Measurements from ENCODE around the gene PHF1.
"Not testable (repeated sequence)": the region's sequence is repeated elsewhere in the genome, so short reads cannot be mapped to it uniquely, and the experiment has no call there.

The PHF1 gene

DNA sequence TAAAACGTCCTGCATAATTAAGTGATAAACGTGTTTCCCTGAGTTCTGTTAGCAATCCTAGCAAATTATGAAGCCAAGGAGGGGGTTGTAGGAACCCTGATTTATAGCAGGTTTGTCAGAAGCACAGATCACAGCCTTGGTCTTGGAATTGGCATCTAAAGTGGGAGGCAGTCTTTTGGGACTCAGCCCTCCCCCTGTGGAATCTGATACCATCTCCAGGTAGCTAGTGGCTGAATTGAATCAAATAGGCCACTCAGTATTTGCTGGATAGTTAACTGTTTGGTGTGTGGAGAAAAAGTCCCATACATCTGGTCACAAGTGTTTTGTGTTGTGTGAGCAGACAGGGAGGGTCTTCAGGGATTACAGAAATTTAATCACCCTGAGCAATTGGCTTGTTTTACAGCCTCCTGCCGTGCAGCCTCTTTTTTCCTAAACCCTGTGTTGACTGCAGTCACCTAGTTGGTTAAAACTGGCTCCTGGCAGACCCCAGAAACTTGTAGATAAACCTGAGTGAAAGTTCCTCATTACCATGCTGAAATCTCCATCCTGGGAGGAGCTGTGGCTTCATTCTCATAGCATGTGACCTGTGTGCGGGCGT, 38.2 kb upstream of the PHF1 start:
- Histone ChIP-seq H3K79me2 (ENCODE audit: insufficient read depth, low read depth) (no peaks in the 10 kb centered on the region), H3K4me2 (no peak overlapping the region), H3K36me3 (ENCODE audit: insufficient read depth) (no peaks in the 10 kb centered on the region), H3K4me3 (IDR thresholded peaks at IDR 0.05; ENCODE audit: insufficient read depth, low read depth, low read length) (no peak overlapping the region), H3K4me1 (ENCODE audit: low read depth, poor library complexity, severe bottlenecking) (no peaks in the 10 kb centered on the region), H3K27me3 (ENCODE audit: insufficient read depth, low read depth) (no peaks in the 10 kb centered on the region), H3K9ac (no peak overlapping the region), H4K20me1 (ENCODE audit: insufficient read depth) (no peaks in the 10 kb centered on the region), H2AFZ (ENCODE audit: low read depth) (no peak overlapping the region), H3K27ac (no peak overlapping the region)
- TF ChIP-seq, protein P1, sequence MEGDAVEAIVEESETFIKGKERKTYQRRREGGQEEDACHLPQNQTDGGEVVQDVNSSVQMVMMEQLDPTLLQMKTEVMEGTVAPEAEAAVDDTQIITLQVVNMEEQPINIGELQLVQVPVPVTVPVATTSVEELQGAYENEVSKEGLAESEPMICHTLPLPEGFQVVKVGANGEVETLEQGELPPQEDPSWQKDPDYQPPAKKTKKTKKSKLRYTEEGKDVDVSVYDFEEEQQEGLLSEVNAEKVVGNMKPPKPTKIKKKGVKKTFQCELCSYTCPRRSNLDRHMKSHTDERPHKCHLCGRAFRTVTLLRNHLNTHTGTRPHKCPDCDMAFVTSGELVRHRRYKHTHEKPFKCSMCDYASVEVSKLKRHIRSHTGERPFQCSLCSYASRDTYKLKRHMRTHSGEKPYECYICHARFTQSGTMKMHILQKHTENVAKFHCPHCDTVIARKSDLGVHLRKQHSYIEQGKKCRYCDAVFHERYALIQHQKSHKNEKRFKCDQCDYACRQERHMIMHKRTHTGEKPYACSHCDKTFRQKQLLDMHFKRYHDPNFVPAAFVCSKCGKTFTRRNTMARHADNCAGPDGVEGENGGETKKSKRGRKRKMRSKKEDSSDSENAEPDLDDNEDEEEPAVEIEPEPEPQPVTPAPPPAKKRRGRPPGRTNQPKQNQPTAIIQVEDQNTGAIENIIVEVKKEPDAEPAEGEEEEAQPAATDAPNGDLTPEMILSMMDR (conservative IDR thresholded peaks at IDR 0.05; ENCODE audit: low read depth, low read length), result no peak

DNA sequence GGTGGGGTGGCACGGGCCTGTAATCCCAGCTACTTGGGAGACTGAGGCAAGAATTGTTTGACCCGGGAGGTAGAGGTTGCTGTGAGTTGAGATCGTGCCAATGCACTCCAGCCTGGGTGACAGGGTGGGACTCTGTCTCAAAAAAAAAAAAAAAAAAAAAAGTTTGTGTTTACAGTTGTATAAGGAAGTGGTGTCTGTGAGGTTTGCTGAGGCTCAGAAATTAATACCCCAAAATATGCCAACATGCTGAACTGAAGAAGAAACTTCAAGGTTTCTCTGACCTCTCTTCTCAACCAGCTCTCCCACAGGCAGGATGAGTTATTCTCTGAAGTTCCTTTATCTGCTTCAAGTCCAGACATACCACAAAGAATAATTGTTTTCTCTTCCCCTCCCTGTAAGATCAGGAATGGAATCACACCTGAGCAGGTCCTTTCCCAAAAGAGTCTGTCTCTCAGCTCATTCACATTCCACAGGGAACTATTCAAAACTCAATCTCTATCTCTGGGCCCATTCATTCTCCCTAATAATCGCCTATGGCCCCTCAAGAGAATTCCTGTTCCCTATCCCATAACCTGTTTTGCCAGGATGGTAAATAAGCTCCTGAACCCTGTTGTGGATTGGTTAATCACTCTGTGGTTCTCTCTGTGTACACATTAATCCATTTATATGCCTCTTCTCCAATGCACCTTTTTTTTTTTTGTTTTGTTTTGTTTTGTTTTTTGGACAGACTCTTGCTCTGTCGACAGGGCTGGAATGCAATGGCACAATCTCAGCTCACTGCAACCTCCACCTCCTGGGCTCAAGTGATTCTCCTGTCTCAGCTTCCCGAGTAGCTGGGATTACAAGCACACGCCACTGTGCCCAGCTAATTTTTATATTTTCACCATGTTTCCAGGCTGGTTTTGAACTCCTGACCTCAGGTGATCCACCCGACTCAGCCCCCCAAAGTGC, 36.6 kb upstream of the PHF1 start:
- Histone ChIP-seq H3K27me3 (ENCODE audit: insufficient read depth, low read depth) (no peaks in the 10 kb centered on the region), H3K4me1 (ENCODE audit: low read depth, poor library complexity, severe bottlenecking) (no peaks in the 10 kb centered on the region), H3K79me2 (ENCODE audit: insufficient read depth, low read depth) (no peaks in the 10 kb centered on the region), H3K36me3 (ENCODE audit: insufficient read depth) (no peaks in the 10 kb centered on the region), H2AFZ (ENCODE audit: low read depth) (no peak overlapping the region), H3K4me3 (IDR thresholded peaks at IDR 0.05; ENCODE audit: insufficient read depth, low read depth, low read length) (no peak overlapping the region), H3K27ac (no peak overlapping the region), H4K20me1 (ENCODE audit: insufficient read depth) (no peaks in the 10 kb centered on the region), H3K9ac (no peak overlapping the region), H3K4me2 (no peak overlapping the region)
- TF ChIP-seq, protein P1 (conservative IDR thresholded peaks at IDR 0.05; ENCODE audit: low read depth, low read length), result no peak

DNA sequence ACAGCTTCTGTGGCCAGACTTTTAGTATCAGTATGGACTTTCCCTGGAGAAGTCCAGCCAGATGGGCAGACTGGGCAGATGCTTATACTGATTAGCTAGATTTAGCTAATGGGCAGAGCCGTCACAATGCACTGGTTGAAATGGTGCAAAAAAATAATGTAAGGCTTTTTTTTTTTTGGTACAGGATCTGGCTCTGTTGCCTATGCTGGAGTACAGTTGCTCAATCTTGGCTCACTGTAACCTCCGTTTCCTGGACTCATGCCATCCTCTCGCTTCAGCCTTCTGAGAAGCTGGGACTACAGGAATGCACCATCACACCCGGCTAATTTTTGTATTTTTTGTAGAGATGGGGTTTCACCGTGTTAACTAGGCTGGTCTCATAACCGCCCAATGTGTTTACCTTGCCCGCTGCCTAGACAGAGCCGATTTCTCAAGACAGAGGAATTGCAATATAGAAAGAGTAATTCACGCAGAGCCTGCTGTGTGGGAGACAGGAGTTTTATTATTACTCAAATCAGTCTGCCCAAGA, 35.6 kb upstream of the PHF1 start:
- Histone ChIP-seq H3K9ac (no peak overlapping the region), H4K20me1 (ENCODE audit: insufficient read depth) (no peaks in the 10 kb centered on the region), H3K4me3 (IDR thresholded peaks at IDR 0.05; ENCODE audit: insufficient read depth, low read depth, low read length) (no peak overlapping the region), H3K27ac (no peak overlapping the region), H3K36me3 (ENCODE audit: insufficient read depth) (no peaks in the 10 kb centered on the region), H3K4me1 (ENCODE audit: low read depth, poor library complexity, severe bottlenecking) (no peaks in the 10 kb centered on the region), H3K27me3 (ENCODE audit: insufficient read depth, low read depth) (no peaks in the 10 kb centered on the region), H3K4me2 (no peak overlapping the region), H2AFZ (ENCODE audit: low read depth) (no peak overlapping the region), H3K79me2 (ENCODE audit: insufficient read depth, low read depth) (no peaks in the 10 kb centered on the region)
- TF ChIP-seq, protein P1 (conservative IDR thresholded peaks at IDR 0.05; ENCODE audit: low read depth, low read length), result no peak

DNA sequence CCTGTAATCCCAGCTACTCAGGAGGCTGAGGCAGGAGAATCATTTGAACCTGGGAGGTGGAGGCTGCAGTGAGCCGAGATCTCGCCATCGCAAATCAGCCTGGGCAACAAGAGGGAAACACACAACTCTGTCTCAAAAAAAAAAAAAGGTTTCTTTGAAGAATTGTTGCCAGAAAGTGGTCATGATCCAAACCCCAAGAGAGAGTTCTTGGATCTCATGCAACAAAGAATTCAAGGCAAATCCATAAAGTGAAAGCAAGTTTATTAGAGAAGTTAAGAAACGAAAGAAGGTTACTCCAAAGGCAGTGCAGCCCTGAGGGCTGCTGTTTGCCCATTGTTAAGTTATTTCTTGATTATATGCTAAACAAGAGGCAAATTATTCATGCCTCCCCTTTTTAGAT, 33.6 kb upstream of the PHF1 start:
- H3K4me3 ChIP-seq (IDR thresholded peaks at IDR 0.05; ENCODE audit: insufficient read depth, low read depth, low read length), result no peak overlapping the region
- H4K20me1 ChIP-seq (ENCODE audit: insufficient read depth), result no peaks in the 10 kb centered on the region
- no peak overlapping the region for H3K27ac ChIP-seq
- H3K79me2 ChIP-seq (ENCODE audit: insufficient read depth, low read depth), result no peaks in the 10 kb centered on the region
- TF ChIP-seq, protein P1 (conservative IDR thresholded peaks at IDR 0.05; ENCODE audit: low read depth, low read length), result no peak
- no peaks in the 10 kb centered on the region for H3K27me3 ChIP-seq (ENCODE audit: insufficient read depth, low read depth)
- H3K4me1 ChIP-seq (ENCODE audit: low read depth, poor library complexity, severe bottlenecking), result no peaks in the 10 kb centered on the region
- no peak overlapping the region for H3K9ac ChIP-seq
- H2AFZ ChIP-seq (ENCODE audit: low read depth), result no peak overlapping the region
- H3K36me3 ChIP-seq (ENCODE audit: insufficient read depth), result no peaks in the 10 kb centered on the region
- H3K4me2 ChIP-seq, result no peak overlapping the region

DNA sequence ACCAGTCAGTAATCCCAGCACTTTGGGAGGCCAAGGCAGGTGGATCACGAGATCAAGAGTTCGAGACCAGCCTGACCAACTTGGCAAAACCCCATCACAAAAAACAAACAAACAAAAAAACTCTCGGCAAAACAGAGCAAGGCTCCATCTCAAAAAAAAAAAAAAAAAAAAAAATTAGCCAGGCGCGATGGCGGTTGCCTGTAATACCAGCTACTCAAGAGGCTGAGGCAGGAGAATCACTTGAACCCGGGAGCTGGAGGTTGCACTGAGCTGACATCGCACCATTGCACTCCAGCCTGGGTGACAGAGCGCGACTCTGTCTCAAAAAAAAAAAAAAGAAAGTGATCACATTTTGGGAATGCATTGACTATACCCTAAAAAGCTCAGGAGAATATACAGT, 31.6 kb upstream of the PHF1 start:
- H3K27ac ChIP-seq; H3K79me2 ChIP-seq (ENCODE audit: insufficient read depth, low read depth); H3K36me3 ChIP-seq (ENCODE audit: insufficient read depth); H3K9ac ChIP-seq; H3K27me3 ChIP-seq (ENCODE audit: insufficient read depth, low read depth); H2AFZ ChIP-seq (ENCODE audit: low read depth); H3K4me3 ChIP-seq (IDR thresholded peaks at IDR 0.05; ENCODE audit: insufficient read depth, low read depth, low read length); H3K4me1 ChIP-seq (ENCODE audit: low read depth, poor library complexity, severe bottlenecking); H4K20me1 ChIP-seq (ENCODE audit: insufficient read depth); H3K4me2 ChIP-seq: not testable (repeated sequence)

All from KMS-11 (cell line).